Tibial nerve (tissue), 4 donors: Measurements from ENCODE around the gene EFHD1. TPM values are rescaled to one million over a fixed set of nuclear protein-coding genes. Genes with fewer than 3 reads are reported as not detected.

ENCODE experiments used
- DNase-seq, 2 donors: peaks; one replicate each; pipeline ENCODE4 v3.0.0-alpha.2; 2019; ENCODE audit warnings: low spot score in 2 of 2
- H3K27ac ChIP-seq, 4 donors: fragments of 200-600 bp; sonication (generic) in 3 of 4; one replicate each; pipeline ENCODE4 v1.5.1; 2017 to 2019; ENCODE audit warnings: mild to moderate bottlenecking in 1 of 4
- H3K27me3 ChIP-seq, 2 donors: fragments of 200-600 bp; sonication (generic) in 1 of 2; one replicate each; pipeline versions ENCODE4 v1.5.1 to v1.6.0; 2017 to 2019
- H3K36me3 ChIP-seq, 3 donors: fragments of 200-600 bp; sonication (generic); one replicate each; pipeline ENCODE4 v1.5.1; 2018 to 2019
- H3K4me1 ChIP-seq, 4 donors: fragments of 200-600 bp; sonication (generic) in 3 of 4; one replicate each; pipeline ENCODE4 v1.5.1; 2017 to 2019
- H3K4me3 ChIP-seq, 4 donors: fragments of 200-600 bp; sonication (generic) in 3 of 4; one replicate each; pipeline ENCODE4 v1.5.1; 2017 to 2019; ENCODE audit warnings: mild to moderate bottlenecking in 1 of 4, moderate library complexity in 1 of 4
- H3K9me3 ChIP-seq, 4 donors: fragments of 200-600 bp; sonication (generic) in 3 of 4; one replicate each; pipeline ENCODE4 v1.5.1; 2017 to 2019
- EP300 ChIP-seq, 2 donors: sonication (generic); formaldehyde crosslinking; IDR thresholded peaks; one replicate each; pipeline ENCODE4 v1.6.1; 2017; ENCODE audit warnings: antibody characterized with exemption in 2 of 2, mild to moderate bottlenecking in 1 of 2
- POLR2A ChIP-seq, 2 donors: fragments of 450-650 bp; IDR thresholded peaks; one replicate each; pipeline ENCODE4 v1.6.1; 2017; ENCODE audit warnings: antibody characterized with exemption in 2 of 2, mild to moderate bottlenecking in 2 of 2, moderate library complexity in 2 of 2
- WGBS, 2 donors: methylation state at CpG; one replicate each; pipeline ENCODE4 v1.1.5; 2018; 5-methylcytosine and 5-hydroxymethylcytosine counted together
- total RNA-seq, 4 donors: library from RNA; depleted of rRNA; stranded (reverse); fragments of >200 nt; gene quantifications; one replicate each; pipeline ENCODE4 v1.1.0, GENCODE V29; 2016
- TF ChIP-seq, protein P1 (sequence below), 5 experiments: fragments of 200-600 bp in 3 of 5; fragments of 450-650 bp in 2 of 5; sonication (generic) in 3 of 5; IDR thresholded peaks; one replicate each; pipeline ENCODE4 v1.5.1; 2016 to 2019; ENCODE audit warnings: antibody characterized with exemption in 5 of 5, mild to moderate bottlenecking in 3 of 5, moderate library complexity in 2 of 5

The EFHD1 gene
- total RNA-seq, 4 donors from 2014 or later, result 29.1 to 48.7 (median 42.6) TPM

DNA sequence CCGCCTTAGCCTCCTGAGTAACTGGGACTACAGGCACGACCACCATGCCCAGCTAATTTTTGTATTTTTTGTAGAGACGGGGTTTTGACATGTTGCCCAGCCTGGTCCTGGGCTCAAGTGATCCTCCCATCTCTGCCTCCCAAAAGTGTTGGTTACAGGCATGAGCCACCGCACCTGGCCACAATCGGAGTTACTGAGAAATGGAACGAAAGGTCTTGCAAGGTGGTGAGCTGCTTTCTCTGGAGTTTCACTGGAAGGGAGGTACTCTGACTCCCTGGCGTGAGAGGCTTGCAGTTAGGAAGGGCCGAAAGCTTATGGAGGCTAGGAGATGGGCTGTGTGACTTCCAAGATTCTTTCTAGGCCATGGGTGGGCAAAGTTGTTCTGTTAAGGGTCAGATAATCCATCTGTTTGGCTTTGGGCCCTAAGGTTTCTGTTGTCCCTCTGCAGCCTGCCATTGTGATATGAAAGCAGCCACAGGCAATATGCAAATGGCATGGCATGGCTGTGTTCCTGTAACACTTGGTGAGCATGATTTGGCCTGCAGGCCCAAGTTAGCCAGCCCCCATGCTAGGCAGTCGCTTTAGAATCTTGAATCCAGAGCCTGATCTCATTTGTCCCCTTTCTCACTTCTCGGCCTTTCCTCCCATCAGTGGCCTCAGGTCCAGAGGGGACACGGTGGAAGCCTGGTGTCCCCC is 7.9 kb downstream of the EFHD1 start:
- H3K4me3 ChIP-seq, result no peak overlapping the region
- TF ChIP-seq POLR2A (IDR thresholded peaks at IDR 0.05) (no peak), EP300 (IDR thresholded peaks at IDR 0.05) (no peak)
- TF ChIP-seq, protein P1, sequence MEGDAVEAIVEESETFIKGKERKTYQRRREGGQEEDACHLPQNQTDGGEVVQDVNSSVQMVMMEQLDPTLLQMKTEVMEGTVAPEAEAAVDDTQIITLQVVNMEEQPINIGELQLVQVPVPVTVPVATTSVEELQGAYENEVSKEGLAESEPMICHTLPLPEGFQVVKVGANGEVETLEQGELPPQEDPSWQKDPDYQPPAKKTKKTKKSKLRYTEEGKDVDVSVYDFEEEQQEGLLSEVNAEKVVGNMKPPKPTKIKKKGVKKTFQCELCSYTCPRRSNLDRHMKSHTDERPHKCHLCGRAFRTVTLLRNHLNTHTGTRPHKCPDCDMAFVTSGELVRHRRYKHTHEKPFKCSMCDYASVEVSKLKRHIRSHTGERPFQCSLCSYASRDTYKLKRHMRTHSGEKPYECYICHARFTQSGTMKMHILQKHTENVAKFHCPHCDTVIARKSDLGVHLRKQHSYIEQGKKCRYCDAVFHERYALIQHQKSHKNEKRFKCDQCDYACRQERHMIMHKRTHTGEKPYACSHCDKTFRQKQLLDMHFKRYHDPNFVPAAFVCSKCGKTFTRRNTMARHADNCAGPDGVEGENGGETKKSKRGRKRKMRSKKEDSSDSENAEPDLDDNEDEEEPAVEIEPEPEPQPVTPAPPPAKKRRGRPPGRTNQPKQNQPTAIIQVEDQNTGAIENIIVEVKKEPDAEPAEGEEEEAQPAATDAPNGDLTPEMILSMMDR (IDR thresholded peaks at IDR 0.05), result no peak
- H3K27me3 ChIP-seq, result no peaks in the 10 kb centered on the region
- H3K9me3 ChIP-seq, result no peaks in the 10 kb centered on the region
- no peak for DNase-seq
- 91 to 96% methylated on average over 11 of the region's 11 CpGs for WGBS, 2 donors
- H3K4me1 ChIP-seq, result peaks cover 0 to 16% (median 0%) of the 10 kb centered on the region in 4 donors
- no peak overlapping the region for H3K27ac ChIP-seq
- H3K36me3 ChIP-seq, result no peaks in the 10 kb centered on the region

GRCh38 chr2:232643147-232643425 is 9.7 kb downstream of the EFHD1 start:
- no peak for DNase-seq
- Histone ChIP-seq H3K27me3 (no peaks in the 10 kb centered on the region), H3K36me3 (no peaks in the 10 kb centered on the region), H3K9me3 (no peaks in the 10 kb centered on the region), H3K4me3 (no peak overlapping the region), H3K4me1 (peaks cover 0 to 9% (median 0%) of the 10 kb centered on the region in 4 donors), H3K27ac (no peak overlapping the region)
- TF ChIP-seq EP300 (IDR thresholded peaks at IDR 0.05) (no peak), POLR2A (IDR thresholded peaks at IDR 0.05) (no peak)
- TF ChIP-seq, protein P1 (IDR thresholded peaks at IDR 0.05), result no peak
- WGBS, 2 donors, result 50 to 64% methylated on average over 3 of the region's 3 CpGs

DNA sequence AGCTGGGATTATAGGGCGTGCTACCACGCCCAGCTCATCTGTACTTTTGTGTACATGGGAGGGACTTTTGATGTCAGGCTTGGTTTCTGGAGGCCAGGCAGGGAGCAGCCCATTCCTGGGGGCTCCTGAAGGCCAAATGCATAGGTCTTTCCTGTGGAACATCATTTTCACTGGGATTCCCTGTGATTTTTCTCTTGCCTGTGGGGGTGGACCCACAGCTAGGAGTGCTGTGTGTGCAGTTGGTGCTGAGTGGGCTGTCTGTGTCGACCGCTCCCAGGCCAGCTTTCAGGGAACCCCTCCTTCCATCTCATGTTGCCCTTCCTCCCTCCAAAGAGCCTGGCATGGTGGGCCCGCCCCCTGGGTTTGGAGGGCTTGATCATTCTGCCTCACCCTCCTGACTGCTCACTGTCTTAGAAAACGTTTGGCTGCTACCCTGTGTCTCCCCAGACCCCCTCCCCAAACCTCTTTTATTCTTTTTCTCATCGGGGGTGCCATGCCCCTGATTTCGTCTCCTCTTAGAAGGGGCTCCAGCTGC is 10.5 kb downstream of the EFHD1 start:
- H3K36me3 ChIP-seq, result no peaks in the 10 kb centered on the region
- DNase-seq, result no peak
- no peaks in the 10 kb centered on the region for H3K9me3 ChIP-seq
- H3K4me1 ChIP-seq, result peaks cover 0 to 4% (median 0%) of the 10 kb centered on the region in 4 donors
- no peak overlapping the region for H3K4me3 ChIP-seq
- 70 to 80% methylated on average over 6 to 8 of the region's 8 CpGs for WGBS, 2 donors
- H3K27ac ChIP-seq, result no peak overlapping the region
- TF ChIP-seq, protein P1 (IDR thresholded peaks at IDR 0.05), result no peak
- TF ChIP-seq POLR2A (IDR thresholded peaks at IDR 0.05) (no peak), EP300 (IDR thresholded peaks at IDR 0.05) (no peak)
- H3K27me3 ChIP-seq, result no peaks in the 10 kb centered on the region

GRCh38 chr2:232645061-232645460 is 11.7 kb downstream of the EFHD1 start:
- no peaks in the 10 kb centered on the region for H3K9me3 ChIP-seq
- H3K4me3 ChIP-seq, result no peak overlapping the region
- 87 to 92% methylated on average over 3 to 4 of the region's 6 CpGs for WGBS, 2 donors
- no peaks in the 10 kb centered on the region for H3K36me3 ChIP-seq
- DNase-seq, result no peak
- no peak overlapping the region for H3K27ac ChIP-seq
- peaks cover 0 to 4% (median 0%) of the 10 kb centered on the region in 4 donors for H3K4me1 ChIP-seq
- no peaks in the 10 kb centered on the region for H3K27me3 ChIP-seq
- TF ChIP-seq, protein P1 (IDR thresholded peaks at IDR 0.05), result no peak
- TF ChIP-seq EP300 (IDR thresholded peaks at IDR 0.05) (no peak), POLR2A (IDR thresholded peaks at IDR 0.05) (no peak)

DNA sequence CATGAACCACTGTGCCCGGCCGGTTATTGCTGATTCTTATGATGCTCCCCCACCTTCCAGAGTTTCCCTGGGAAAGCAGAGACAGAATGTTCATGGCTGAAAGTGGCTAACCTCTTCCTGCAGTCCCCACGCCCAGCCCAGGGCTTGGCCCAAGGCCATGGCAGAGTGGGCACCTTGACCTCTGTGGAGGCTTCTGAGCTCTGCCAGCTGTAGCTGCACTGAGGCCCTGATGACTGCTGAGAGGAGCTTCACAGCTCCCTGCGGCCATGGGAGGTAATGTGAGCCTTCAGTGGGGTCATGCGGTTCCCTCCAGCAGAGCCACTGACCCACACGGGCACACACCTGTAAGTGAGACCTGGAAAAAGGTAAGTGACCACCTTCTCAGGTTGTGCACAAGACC is 13.3 kb downstream of the EFHD1 start:
- H3K4me3 ChIP-seq, result no peak overlapping the region
- H3K27me3 ChIP-seq, result no peaks in the 10 kb centered on the region
- TF ChIP-seq EP300 (IDR thresholded peaks at IDR 0.05) (no peak), POLR2A (IDR thresholded peaks at IDR 0.05) (no peak)
- TF ChIP-seq, protein P1 (IDR thresholded peaks at IDR 0.05), result no peak
- H3K36me3 ChIP-seq, result no peaks in the 10 kb centered on the region
- H3K27ac ChIP-seq, result no peak overlapping the region
- WGBS, 2 donors, result 87 to 94% methylated on average over 5 to 6 of the region's 6 CpGs
- peaks cover 0 to 8% (median 0%) of the 10 kb centered on the region in 4 donors for H3K4me1 ChIP-seq
- no peak for DNase-seq
- H3K9me3 ChIP-seq, result no peaks in the 10 kb centered on the region
